Measurements from ENCODE around the gene KIF6.

- TF ChIP-seq POLR2A (IDR thresholded peaks at IDR 0.05) (no peak), CTCF (IDR thresholded peaks at IDR 0.05) (no peak), POLR2AphosphoS5 (IDR thresholded peaks at IDR 0.05; ENCODE audit: insufficient read depth in 1 of 2, low read depth in 1 of 2) (no peak)
These were observed 407 bp upstream of the KIF6 start for GRCh38 chr6:39725632-39725997.
